ENCODE data around the gene ELANE. TPM values are rescaled to one million over a fixed set of nuclear protein-coding genes. Genes with fewer than 3 reads are reported as not detected.

Gene ELANE
- total and polyA plus RNA-seq, 9 of the 15 experiments (the other 6 are each of a cell fraction or from before 2014, with no cell fraction given), result not detected

- H3K79me2 ChIP-seq (ENCODE audit: control insufficient read depth, insufficient read depth, low read length), result peaks cover 11% of the 10 kb centered on the region
- ChIA-PET CTCF (ENCODE audit: low intra/inter-chr PET ratio) (no interaction called here), POLR2A (interaction anchor here (1.0 kb wide), 1 partner anchor 11 kb away, joined by 3 read pairs; no protein-coding TSS in a partner anchor)
- no peak for ATAC-seq
- FAIRE-seq, result peak; percentile 56
- BruUV-seq (replicated peaks), result no TSS peak
- peak within 1 kb of the TSS; percentile 91 for H2AFZ ChIP-seq (ENCODE audit: low read depth, low read length)
- peak within 1 kb of the TSS; percentile 73 to 90 for H3K9ac ChIP-seq (ENCODE audit: insufficient read depth in 1 of 2, low read depth in 2 of 2, low read length in 2 of 2)
- in situ Hi-C loops (cut with MboI) (loop anchor here (5.0 kb wide), 1 partner anchor 92 kb away; no protein-coding TSS in a partner anchor), intact Hi-C loops (cut with micrococcal nuclease) (no loop called here)
- 39% methylated on average over 11 of the region's 24 CpGs for WGBS (ENCODE audit: insufficient coverage, low coverage, missing lambda C conversion rate)
- H3K27ac ChIP-seq (ENCODE audit: extremely low read depth, low read depth, low read length), result peak within 1 kb of the TSS; percentile 82
- H3K27me3 ChIP-seq (ENCODE audit: control insufficient read depth in 2 of 2, insufficient read depth in 2 of 2, low read length in 2 of 2), result no peaks in the 10 kb centered on the region
- peak in 2 of 4 experiments; percentile 45 to 46 for DNase-seq (ENCODE audit: extremely low read depth in 1 of 4, low spot score in 3 of 4)
- peaks cover 24 to 66% of the 10 kb centered on the region in 2 experiments for H3K4me1 ChIP-seq (replicated peaks in 1 of 2; ENCODE audit: control insufficient read depth in 2 of 2, insufficient read depth in 2 of 2, low read length in 2 of 2)
- peak within 1 kb of the TSS; percentile 62 for H3K4me3 ChIP-seq
- H3K4me2 ChIP-seq (ENCODE audit: insufficient read depth, low read length), result peak within 1 kb of the TSS; percentile 81
- H3K9me1 ChIP-seq (ENCODE audit: control insufficient read depth, insufficient read depth, low read length), result no peaks in the 10 kb centered on the region
- peaks cover 5% of the 10 kb centered on the region; the same call in 1 of the 3 replicates for H3K36me3 ChIP-seq (ENCODE audit: control insufficient read depth, insufficient read depth, low read length)
- H4K20me1 ChIP-seq (replicated peaks; ENCODE audit: control insufficient read depth, insufficient read depth, low read length), result no peaks in the 10 kb centered on the region
- no peaks in the 10 kb centered on the region for H3K9me3 ChIP-seq (replicated peaks; ENCODE audit: control insufficient read depth, insufficient read depth, low read depth, low read length)
- TF ChIP-seq XRCC3 (IDR thresholded peaks at IDR 0.05) (no peak), ARID1B (IDR thresholded peaks at IDR 0.05) (no peak), RBM25 (IDR thresholded peaks at IDR 0.05; ENCODE audit: low read depth, low read length, severe bottlenecking) (peak; percentile 93), ZNF263 (CRISPR knock-in tag; IDR thresholded peaks at IDR 0.05; ENCODE audit: borderline replicate concordance) (peak; percentile 95), POU5F1 (IDR thresholded peaks at IDR 0.05; ENCODE audit: borderline replicate concordance, low read depth, low read length, partially characterized antibody) (no peak), ZNF644 (tag; IDR thresholded peaks at IDR 0.05; ENCODE audit: low read depth) (no peak), ZFX (CRISPR knock-in tag; IDR thresholded peaks at IDR 0.05) (peak; percentile 44), RFX7 (CRISPR knock-in tag; IDR thresholded peaks at IDR 0.05) (no peak), CEBPG (CRISPR knock-in tag; IDR thresholded peaks at IDR 0.05) (peak; percentile 55), CEBPG (tag; conservative IDR thresholded peaks at IDR 0.05 in 1 of 2, IDR thresholded peaks at IDR 0.05 in 1 of 2) (no peak), ELK1 (CRISPR knock-in tag; IDR thresholded peaks at IDR 0.05) (no peak), PHF20 (IDR thresholded peaks at IDR 0.05; ENCODE audit: partially characterized antibody) (no peak), CTCF (IDR thresholded peaks at IDR 0.05 in 2 of 3, conservative IDR thresholded peaks at IDR 0.05 in 1 of 3; ENCODE audit: insufficient read depth in 2 of 3, low read depth in 1 of 3, low read length in 3 of 3) (peak in 1 of 3 experiments; percentile 25; a peak in 2 of 6 replicates), TAF9B (IDR thresholded peaks at IDR 0.05; ENCODE audit: partially characterized antibody) (no peak), DNMT1 (IDR thresholded peaks at IDR 0.05) (no peak), PTBP1 (IDR thresholded peaks at IDR 0.05; ENCODE audit: low read depth, low read length) (no peak), ETV1 (tag; conservative IDR thresholded peaks at IDR 0.05; ENCODE audit: low read depth) (no peak), ZNF830 (CRISPR knock-in tag; IDR thresholded peaks at IDR 0.05) (no peak)
Measured at GRCh38 chr19:858868-859843, 7.1 kb downstream of the ELANE start, which contains the start of gene CFD. Gene CFD, plus strand, starts transcription at chr19:859664. Its CDS starts 26 bp downstream, at chr19:859690.
